ENCODE measurements around the gene SPTAN1. TPM values are rescaled to one million over a fixed set of nuclear protein-coding genes. Genes with fewer than 3 reads are reported as not detected.

SPTAN1 gene
- total RNA-seq, 4 donors from 2014 or later: 204 to 368 (median 348) TPM

DNA sequence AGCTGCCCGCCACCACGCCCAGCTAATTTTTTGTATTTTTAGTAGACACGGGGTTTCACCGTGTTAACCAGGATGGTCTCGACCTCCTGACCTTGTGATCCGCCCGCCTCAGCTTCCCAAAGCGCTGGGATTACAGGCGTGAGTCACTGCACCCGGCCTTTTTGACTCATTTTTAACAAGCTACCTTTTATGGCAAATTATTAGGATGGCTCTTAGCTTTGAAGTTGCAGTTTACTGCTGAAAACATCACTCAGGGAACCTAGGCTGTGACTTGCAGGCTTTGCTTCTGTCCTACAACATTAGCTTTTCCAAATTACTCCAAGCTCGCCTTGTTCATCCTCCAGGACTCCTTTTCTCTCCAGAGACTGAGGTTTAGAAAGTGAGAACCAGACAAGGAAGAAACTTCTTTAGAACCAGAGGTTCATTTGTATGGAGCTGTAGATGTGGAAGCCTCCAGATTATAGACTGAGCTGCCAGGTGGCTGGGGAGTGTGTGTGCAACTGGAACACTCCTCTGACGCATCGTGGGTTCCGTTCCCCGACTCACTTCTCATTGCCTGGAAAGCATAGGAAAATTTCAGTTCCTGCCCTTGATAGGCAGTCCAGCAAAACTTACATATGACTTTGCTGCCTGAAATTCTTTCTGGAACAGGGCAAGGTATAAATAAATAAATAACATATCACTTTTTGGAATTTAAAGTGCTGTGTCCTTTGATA, 23.8 kb upstream of the SPTAN1 start:
- no peaks in the 10 kb centered on the region for H3K9me3 ChIP-seq
- H3K27me3 ChIP-seq: no peaks in the 10 kb centered on the region
- WGBS: 90% methylated on average over 15 of the region's 15 CpGs
- intact Hi-C loops (cut with DNase I): no loop called here
- no peak overlapping the region for H3K4me3 ChIP-seq
- DNase-seq (ENCODE audit: extremely low spot score): no peak
- H3K4me1 ChIP-seq: peaks cover under 1 to 2% (median 2%) of the 10 kb centered on the region in 4 donors
- peaks cover 74 to 99% (median 90%) of the 10 kb centered on the region in 4 donors for H3K36me3 ChIP-seq
- TF ChIP-seq, protein P1, sequence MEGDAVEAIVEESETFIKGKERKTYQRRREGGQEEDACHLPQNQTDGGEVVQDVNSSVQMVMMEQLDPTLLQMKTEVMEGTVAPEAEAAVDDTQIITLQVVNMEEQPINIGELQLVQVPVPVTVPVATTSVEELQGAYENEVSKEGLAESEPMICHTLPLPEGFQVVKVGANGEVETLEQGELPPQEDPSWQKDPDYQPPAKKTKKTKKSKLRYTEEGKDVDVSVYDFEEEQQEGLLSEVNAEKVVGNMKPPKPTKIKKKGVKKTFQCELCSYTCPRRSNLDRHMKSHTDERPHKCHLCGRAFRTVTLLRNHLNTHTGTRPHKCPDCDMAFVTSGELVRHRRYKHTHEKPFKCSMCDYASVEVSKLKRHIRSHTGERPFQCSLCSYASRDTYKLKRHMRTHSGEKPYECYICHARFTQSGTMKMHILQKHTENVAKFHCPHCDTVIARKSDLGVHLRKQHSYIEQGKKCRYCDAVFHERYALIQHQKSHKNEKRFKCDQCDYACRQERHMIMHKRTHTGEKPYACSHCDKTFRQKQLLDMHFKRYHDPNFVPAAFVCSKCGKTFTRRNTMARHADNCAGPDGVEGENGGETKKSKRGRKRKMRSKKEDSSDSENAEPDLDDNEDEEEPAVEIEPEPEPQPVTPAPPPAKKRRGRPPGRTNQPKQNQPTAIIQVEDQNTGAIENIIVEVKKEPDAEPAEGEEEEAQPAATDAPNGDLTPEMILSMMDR (IDR thresholded peaks at IDR 0.05): no peak
- TF ChIP-seq POLR2AphosphoS5 (IDR thresholded peaks at IDR 0.05) (no peak), POLR2A (IDR thresholded peaks at IDR 0.05; ENCODE audit: low read depth) (no peak), EP300 (IDR thresholded peaks at IDR 0.05) (no peak)
- H3K27ac ChIP-seq (replicated peaks in 1 of 4): no peak overlapping the region

DNA sequence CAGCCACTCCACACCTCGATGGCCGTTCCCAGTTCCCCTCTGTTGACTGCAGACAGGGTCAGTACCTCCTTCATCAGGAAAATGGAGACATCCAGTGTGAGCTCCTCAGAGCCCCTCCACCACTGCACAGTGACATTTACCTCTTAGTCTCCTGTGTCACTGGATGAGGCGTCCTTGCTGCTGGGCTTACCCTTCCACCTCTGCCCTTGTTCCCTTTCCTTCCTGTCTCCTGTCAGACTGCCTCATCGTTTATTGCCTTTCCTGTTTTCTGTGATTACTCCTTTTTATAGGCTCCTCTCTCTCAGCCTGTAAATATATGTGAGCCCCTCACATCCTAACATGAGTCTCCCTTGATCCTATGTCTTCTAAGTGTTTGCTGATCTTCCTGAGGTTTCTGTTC, 23.2 kb upstream of the SPTAN1 start:
- Histone ChIP-seq H3K9me3 (no peaks in the 10 kb centered on the region), H3K36me3 (peaks cover 80 to 99% (median 93%) of the 10 kb centered on the region in 4 donors), H3K4me1 (no peaks in the 10 kb centered on the region), H3K4me3 (no peak overlapping the region), H3K27ac (replicated peaks in 1 of 4) (no peak overlapping the region), H3K27me3 (no peaks in the 10 kb centered on the region)
- TF ChIP-seq, protein P1 (IDR thresholded peaks at IDR 0.05): no peak
- TF ChIP-seq POLR2A (IDR thresholded peaks at IDR 0.05; ENCODE audit: low read depth) (no peak), POLR2AphosphoS5 (IDR thresholded peaks at IDR 0.05) (no peak), EP300 (IDR thresholded peaks at IDR 0.05) (no peak)
- 74% methylated on average over 4 of the region's 4 CpGs for WGBS
- intact Hi-C loops (cut with DNase I): no loop called here
- no peak for DNase-seq (ENCODE audit: extremely low spot score)

DNA sequence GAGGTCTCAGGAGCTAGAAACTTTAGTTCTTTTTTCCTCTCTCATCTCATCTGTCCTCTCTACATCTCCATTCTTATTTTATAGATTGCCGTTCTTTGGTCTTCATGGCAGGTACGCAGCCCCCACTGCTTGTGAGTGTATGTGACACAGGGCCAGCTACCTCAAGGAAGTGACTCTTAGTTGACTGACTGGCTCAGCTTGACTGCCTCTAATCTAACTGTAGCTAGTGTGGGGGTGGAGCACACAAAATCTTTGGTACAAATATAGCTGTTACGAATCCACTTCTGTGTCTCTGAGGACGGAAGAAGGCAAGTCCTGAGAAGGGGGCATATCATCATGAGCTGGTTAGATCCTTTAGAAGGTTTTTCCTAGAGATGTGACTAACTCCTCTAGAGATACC, 19.8 kb upstream of the SPTAN1 start:
- H3K4me3 ChIP-seq: no peak overlapping the region
- TF ChIP-seq EP300 (IDR thresholded peaks at IDR 0.05): no peak
- TF ChIP-seq, protein P1 (IDR thresholded peaks at IDR 0.05): no peak
- TF ChIP-seq POLR2AphosphoS5 (IDR thresholded peaks at IDR 0.05): no peak
- TF ChIP-seq POLR2A (IDR thresholded peaks at IDR 0.05; ENCODE audit: low read depth): no peak
- H3K27me3 ChIP-seq: no peaks in the 10 kb centered on the region
- no peaks in the 10 kb centered on the region for H3K9me3 ChIP-seq
- intact Hi-C loops (cut with DNase I): no loop called here
- no peak overlapping the region for H3K27ac ChIP-seq (replicated peaks in 1 of 4)
- no peak for DNase-seq (ENCODE audit: extremely low spot score)
- WGBS: 96% methylated on average over 4 of the region's 4 CpGs
- H3K36me3 ChIP-seq: peaks cover 79 to 99% (median 93%) of the 10 kb centered on the region in 4 donors
- H3K4me1 ChIP-seq: no peaks in the 10 kb centered on the region

DNA sequence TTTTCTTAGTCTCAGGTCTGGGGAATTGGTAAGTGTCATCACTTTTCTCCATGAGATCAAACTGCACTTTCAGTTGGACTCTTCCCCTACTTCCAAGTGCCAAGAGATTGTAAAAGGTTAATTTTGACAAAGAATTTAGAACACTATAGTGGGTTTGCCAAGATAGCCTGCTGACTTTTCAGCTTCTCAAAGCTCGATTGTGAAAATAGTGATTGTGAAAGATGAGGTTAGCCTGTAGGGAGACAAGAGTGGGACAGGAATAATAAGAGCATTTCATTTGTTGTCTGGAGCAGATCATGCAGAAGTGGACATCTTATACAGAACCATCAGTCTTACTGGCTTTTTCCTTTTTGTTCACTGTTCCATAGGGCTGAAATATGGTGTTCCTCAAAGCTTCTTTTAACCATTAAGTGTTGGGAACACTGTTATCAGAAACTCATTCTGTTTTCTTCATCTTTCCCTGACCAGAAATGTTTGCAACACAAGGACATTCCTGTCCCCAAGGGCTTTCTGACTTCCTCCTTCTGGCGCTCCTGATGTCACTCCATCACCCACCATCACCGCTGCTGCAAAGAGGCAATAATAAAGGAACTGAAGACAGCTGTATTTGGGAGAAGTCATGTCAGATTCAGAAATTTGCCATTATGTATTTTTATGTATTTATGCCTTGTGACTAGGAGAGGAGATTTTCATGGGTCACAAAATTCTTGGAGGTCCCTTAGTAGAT, 11.6 kb upstream of the SPTAN1 start:
- 76% methylated on average over 3 of the region's 3 CpGs for WGBS
- intact Hi-C loops (cut with DNase I): no loop called here
- DNase-seq (ENCODE audit: extremely low spot score): no peak
- Histone ChIP-seq H3K27me3 (no peaks in the 10 kb centered on the region), H3K36me3 (peaks cover 63 to 82% (median 77%) of the 10 kb centered on the region in 4 donors), H3K4me1 (no peaks in the 10 kb centered on the region), H3K4me3 (no peak overlapping the region), H3K27ac (replicated peaks in 1 of 4) (no peak overlapping the region), H3K9me3 (no peaks in the 10 kb centered on the region)
- TF ChIP-seq POLR2AphosphoS5 (IDR thresholded peaks at IDR 0.05): no peak
- TF ChIP-seq POLR2A (IDR thresholded peaks at IDR 0.05; ENCODE audit: low read depth): no peak
- TF ChIP-seq, protein P1 (IDR thresholded peaks at IDR 0.05): no peak
- TF ChIP-seq EP300 (IDR thresholded peaks at IDR 0.05): no peak

Measured in esophagus muscularis mucosa (tissue), 4 donors.